HL-60 (cell line): ENCODE results near the gene PGBD1.
A peak's percentile ranks its signal among the peaks of the same experiment; 100 is the strongest.

ENCODE experiments used
- DNase-seq, 2 experiments: peaks; one replicate each; pipeline ENCODE4 v3.0.0-alpha.2; 2010 to 2020; ENCODE audit warnings: low read depth in 1 of 2, low spot score in 1 of 2
- H3K27ac ChIP-seq: fragments of 250-450 bp; sonication (Bioruptor Pico); replicated peaks from 2 replicates; pipeline ENCODE4 v1.5.1; 2020; ENCODE audit warnings: mild to moderate bottlenecking, moderate library complexity
- H3K27me3 ChIP-seq: fragments of 250-450 bp; sonication (Bioruptor Pico); 2 replicates; pipeline ENCODE4 v1.5.1; 2021; ENCODE audit warnings: mild to moderate bottlenecking, moderate library complexity; ENCODE audit not compliant: insufficient read depth, poor library complexity, severe bottlenecking
- H3K4me3 ChIP-seq: replicated peaks from 2 replicates; pipeline ENCODE4 v1.5.1; 2011; ENCODE audit warnings: mild to moderate bottlenecking, control low read depth, low read length; ENCODE audit not compliant: insufficient read depth
- GABPA ChIP-seq: IDR thresholded peaks from 2 replicates; pipeline ENCODE4 v1.6.1; 2012; ENCODE audit warnings: low read depth
- POLR2AphosphoS5 ChIP-seq: IDR thresholded peaks from 2 replicates; pipeline ENCODE4 v1.6.1; 2012; ENCODE audit warnings: low read depth
- REST ChIP-seq: IDR thresholded peaks from 2 replicates; pipeline ENCODE4 v1.6.1; 2012; ENCODE audit warnings: low read depth; ENCODE audit not compliant: insufficient replicate concordance
- SPI1 ChIP-seq: IDR thresholded peaks from 2 replicates; pipeline ENCODE4 v1.6.1; 2012; ENCODE audit warnings: low read depth, mild to moderate bottlenecking, borderline replicate concordance
- TF ChIP-seq, protein P1 (sequence below): IDR thresholded peaks from one replicate; pipeline ENCODE4 v1.5.1; 2011; ENCODE audit warnings: low read length, control low read depth, inconsistent platforms; ENCODE audit not compliant: insufficient read depth

Gene PGBD1

DNA sequence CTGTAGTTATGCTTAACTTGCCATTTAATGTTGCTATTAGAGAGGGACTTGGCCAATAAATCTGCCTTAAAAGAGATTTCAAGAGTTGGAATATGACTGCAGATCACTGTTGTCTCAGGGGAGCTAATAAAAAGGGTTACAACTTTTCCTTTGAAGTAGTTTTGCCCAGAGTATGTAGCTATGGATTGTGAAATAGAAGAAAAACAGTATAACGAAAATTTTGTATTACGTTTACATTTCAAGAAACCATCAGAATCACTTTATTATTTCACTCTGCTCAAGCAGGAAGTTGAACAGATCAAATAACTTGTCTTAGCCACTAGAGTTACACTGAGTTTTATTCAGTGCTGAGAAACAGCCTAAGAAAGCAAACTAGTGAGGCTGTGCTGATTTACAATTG lies 17.4 kb upstream of the PGBD1 start:
- no peak overlapping the region for H3K4me3 ChIP-seq
- TF ChIP-seq POLR2AphosphoS5 = no peak
- TF ChIP-seq, protein P1, sequence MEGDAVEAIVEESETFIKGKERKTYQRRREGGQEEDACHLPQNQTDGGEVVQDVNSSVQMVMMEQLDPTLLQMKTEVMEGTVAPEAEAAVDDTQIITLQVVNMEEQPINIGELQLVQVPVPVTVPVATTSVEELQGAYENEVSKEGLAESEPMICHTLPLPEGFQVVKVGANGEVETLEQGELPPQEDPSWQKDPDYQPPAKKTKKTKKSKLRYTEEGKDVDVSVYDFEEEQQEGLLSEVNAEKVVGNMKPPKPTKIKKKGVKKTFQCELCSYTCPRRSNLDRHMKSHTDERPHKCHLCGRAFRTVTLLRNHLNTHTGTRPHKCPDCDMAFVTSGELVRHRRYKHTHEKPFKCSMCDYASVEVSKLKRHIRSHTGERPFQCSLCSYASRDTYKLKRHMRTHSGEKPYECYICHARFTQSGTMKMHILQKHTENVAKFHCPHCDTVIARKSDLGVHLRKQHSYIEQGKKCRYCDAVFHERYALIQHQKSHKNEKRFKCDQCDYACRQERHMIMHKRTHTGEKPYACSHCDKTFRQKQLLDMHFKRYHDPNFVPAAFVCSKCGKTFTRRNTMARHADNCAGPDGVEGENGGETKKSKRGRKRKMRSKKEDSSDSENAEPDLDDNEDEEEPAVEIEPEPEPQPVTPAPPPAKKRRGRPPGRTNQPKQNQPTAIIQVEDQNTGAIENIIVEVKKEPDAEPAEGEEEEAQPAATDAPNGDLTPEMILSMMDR = no peak
- no peak for TF ChIP-seq SPI1
- H3K27me3 ChIP-seq = no peaks in the 10 kb centered on the region
- DNase-seq = no peak
- H3K27ac ChIP-seq = no peak overlapping the region

DNA sequence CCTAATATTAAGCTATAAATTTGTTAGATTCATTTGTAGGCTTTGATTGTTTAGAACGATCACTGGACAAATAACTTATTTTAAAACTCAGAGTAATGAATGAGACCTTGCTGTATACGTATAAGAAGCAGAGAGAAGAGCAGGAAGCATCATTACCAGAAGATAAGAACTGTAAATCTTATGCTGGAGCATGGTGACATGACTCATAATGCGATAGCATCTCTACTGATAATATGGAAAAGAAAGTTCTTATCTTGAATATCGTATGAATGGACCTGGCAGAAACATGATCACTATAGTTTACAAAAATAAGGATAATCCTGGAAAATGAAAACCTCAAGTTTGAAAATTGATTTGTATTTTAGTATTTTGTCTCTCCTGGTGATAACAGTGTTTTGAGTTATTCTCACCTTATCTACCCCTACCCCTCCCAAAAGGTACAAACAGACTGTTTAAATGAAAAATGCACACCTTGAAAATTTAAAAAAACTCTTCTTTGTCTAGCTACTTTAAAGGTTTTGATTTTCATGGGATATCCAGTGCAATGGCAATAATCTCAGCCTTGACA lies 16.5 kb upstream of the PGBD1 start:
- DNase-seq = no peak
- no peaks in the 10 kb centered on the region for H3K27me3 ChIP-seq
- no peak overlapping the region for H3K27ac ChIP-seq
- no peak overlapping the region for H3K4me3 ChIP-seq
- TF ChIP-seq SPI1 (no peak), REST (no peak), GABPA (no peak), POLR2AphosphoS5 (no peak)
- TF ChIP-seq, protein P1 = no peak

- Histone ChIP-seq H3K27me3 (no peaks in the 10 kb centered on the region), H3K4me3 (peak overlapping the region; percentile 80), H3K27ac (peak overlapping the region; percentile 87)
- DNase-seq = no peak
- TF ChIP-seq POLR2AphosphoS5 (no peak), GABPA (no peak), SPI1 (no peak), REST (no peak)
- TF ChIP-seq, protein P1 = no peak
Measured at GRCh38 chr6:28266563-28266961, 14.8 kb upstream of the PGBD1 start.

GRCh38 chr6:28266962-28267694 lies 14.2 kb upstream of the PGBD1 start, which contains the start of gene ZSCAN26:
ZSCAN26 (plus strand) TSS chr6:28267143; CDS start chr6:28271920, 4,777 bp downstream.
- Histone ChIP-seq H3K4me3 (peak within 1 kb of the TSS; percentile 80), H3K27me3 (no peaks in the 10 kb centered on the region), H3K27ac (peak within 1 kb of the TSS; percentile 87)
- TF ChIP-seq REST = peak; percentile 32
- TF ChIP-seq GABPA = no peak; the same call in 1 of the 2 replicates
- peak; percentile 67 for TF ChIP-seq POLR2AphosphoS5
- peak; percentile 89 to 90 for DNase-seq
